CD14-positive monocyte (primary cell): ENCODE results near the gene BEST4. TPM values are rescaled to one million over a fixed set of nuclear protein-coding genes. Genes with fewer than 3 reads are reported as not detected.

Source experiments
- DNase-seq, 3 donors: peaks; one replicate each; pipeline ENCODE4 v3.0.0-alpha.2; 2011 to 2022
- H2AFZ ChIP-seq: 2 replicates; pipeline ENCODE4 v1.6.0; 2012; ENCODE audit warnings: mild to moderate bottlenecking, low read depth, low read length, inconsistent platforms; ENCODE audit not compliant: insufficient read depth, poor library complexity, severe bottlenecking
- H3K27ac ChIP-seq, 2 donors: 1 replicate in 1 of 2; 2 replicates in 1 of 2; pipeline ENCODE4 v1.5.1; 2012 to 2013; ENCODE audit warnings: low read length in 2 of 2, control low read depth in 1 of 2, inconsistent platforms in 1 of 2, low read depth in 1 of 2, mild to moderate bottlenecking in 1 of 2
- H3K27me3 ChIP-seq, 2 donors: one replicate each; pipeline versions ENCODE4 v1.6.0 to v1.6.1; 2011 to 2013; ENCODE audit warnings: low read length in 2 of 2; ENCODE audit not compliant: control insufficient read depth in 2 of 2, insufficient read depth in 2 of 2
- H3K36me3 ChIP-seq, 2 donors: replicated peaks in 1 of 2; 1 replicate in 1 of 2; 2 replicates in 1 of 2; pipeline versions ENCODE4 v1.5.1 to v1.6.1; 2012 to 2013; ENCODE audit warnings: low read length in 2 of 2, control low read depth in 1 of 2, inconsistent platforms in 1 of 2, mild to moderate bottlenecking in 1 of 2; ENCODE audit not compliant: insufficient read depth in 2 of 2, control insufficient read depth in 1 of 2
- H3K4me1 ChIP-seq, 2 donors: 1 replicate in 1 of 2; 2 replicates in 1 of 2; pipeline versions ENCODE4 v1.5.1 to v1.6.1; 2012 to 2013; ENCODE audit warnings: low read length in 2 of 2, control low read depth in 1 of 2, inconsistent platforms in 1 of 2, mild to moderate bottlenecking in 1 of 2, moderate library complexity in 1 of 2; ENCODE audit not compliant: insufficient read depth in 2 of 2, control insufficient read depth in 1 of 2
- H3K4me2 ChIP-seq: replicated peaks from 2 replicates; pipeline ENCODE3; 2012; ENCODE audit warnings: low read length, moderate library complexity, mild to moderate bottlenecking; ENCODE audit not compliant: poor library complexity, severe bottlenecking; ENCODE audit errors: extremely low read depth
- H3K4me3 ChIP-seq, 3 experiments: fragments of 200-600 bp in 1 of 3; sonication (generic) in 1 of 3; replicated peaks in 1 of 3; 1 replicate in 2 of 3; 2 replicates in 1 of 3; pipeline ENCODE4 v1.5.1; 2011 to 2013; ENCODE audit warnings: low read length in 3 of 3, mild to moderate bottlenecking in 3 of 3, control low read depth in 2 of 3, low read depth in 2 of 3, inconsistent platforms in 1 of 3, moderate library complexity in 1 of 3
- H3K79me2 ChIP-seq: 2 replicates; pipeline ENCODE4 v1.6.0; 2012; ENCODE audit warnings: mild to moderate bottlenecking, control low read depth, inconsistent platforms, low read length, moderate library complexity; ENCODE audit not compliant: insufficient read depth
- H3K9ac ChIP-seq: 2 replicates; pipeline ENCODE4 v1.6.0; 2017; ENCODE audit warnings: low read length, mild to moderate bottlenecking; ENCODE audit not compliant: insufficient read depth, poor library complexity, severe bottlenecking
- H3K9me3 ChIP-seq, 2 donors: replicated peaks in 1 of 2; 1 replicate in 1 of 2; 2 replicates in 1 of 2; pipeline versions ENCODE4 v1.5.1 to v1.6.1; 2012 to 2013; ENCODE audit warnings: low read length in 2 of 2, control low read depth in 1 of 2; ENCODE audit not compliant: control insufficient read depth in 1 of 2, insufficient read depth in 1 of 2
- H4K20me1 ChIP-seq: 2 replicates; pipeline ENCODE4 v1.6.0; 2012; ENCODE audit warnings: mild to moderate bottlenecking, low read length, control low read depth, moderate library complexity; ENCODE audit not compliant: insufficient read depth
- H3K27ac Mint-ChIP-seq, 7 donors: one replicate each; pipeline ENCODE4 v1.8.0; 2020; ENCODE audit warnings: mild to moderate bottlenecking in 7 of 7, mixed read lengths in 7 of 7, moderate library complexity in 6 of 7, inconsistent platforms in 2 of 7
- H3K27me3 Mint-ChIP-seq, 3 donors: one replicate each; pipeline ENCODE4 v1.8.0; 2021 to 2022; ENCODE audit warnings: low read depth in 3 of 3, mild to moderate bottlenecking in 3 of 3, mixed read lengths in 3 of 3, moderate library complexity in 3 of 3, inconsistent platforms in 1 of 3
- H3K36me3 Mint-ChIP-seq, 2 donors: one replicate each; pipeline ENCODE4 v1.8.0; 2020; ENCODE audit warnings: mixed read lengths in 2 of 2, inconsistent platforms in 1 of 2, mild to moderate bottlenecking in 1 of 2
- H3K4me1 Mint-ChIP-seq: one replicate; pipeline ENCODE4 v1.8.0; 2020; ENCODE audit warnings: mild to moderate bottlenecking, mixed read lengths
- H3K4me3 Mint-ChIP-seq, 2 donors: one replicate each; pipeline ENCODE4 v1.8.0; 2020; ENCODE audit warnings: mild to moderate bottlenecking in 2 of 2, mixed read lengths in 2 of 2, moderate library complexity in 1 of 2
- H3K9me3 Mint-ChIP-seq, 7 donors: one replicate each; pipeline ENCODE4 v1.8.0; 2020 to 2022; ENCODE audit warnings: mixed read lengths in 7 of 7, mild to moderate bottlenecking in 6 of 7, moderate library complexity in 6 of 7, inconsistent platforms in 2 of 7
- WGBS: methylation state at CpG from one replicate; pipeline ENCODE4 v1.1.5; 2013; ENCODE audit warnings: missing lambda C conversion rate; ENCODE audit not compliant: insufficient coverage; 5-methylcytosine and 5-hydroxymethylcytosine counted together
- intact Hi-C, 2 donors: fragments of 100-400 bp; cut with micrococcal nuclease; formaldehyde crosslinking; loops; one replicate each; pipeline versions ENCODE4 v1.15.0 to v1.15.1; 2023
- polyA plus RNA-seq, 3 donors: library from polyadenylated mRNA; depleted of rRNA in 1 of 3; unstranded in 2 of 3; stranded (reverse) in 1 of 3; fragments of 300-500 nt in 2 of 3; fragments of >200 nt in 1 of 3; fragmentation: Illumina TruSeq in 2 of 3; gene quantifications; 1 replicate in 2 of 3; 2 replicates in 1 of 3; pipeline ENCODE4 v1.2.3, GENCODE V29; 2012 to 2021
- TF ChIP-seq, protein P1 (sequence below): fragments of 200-600 bp; IDR thresholded peaks from one replicate; pipeline ENCODE4 v1.8.0; 2022; ENCODE audit warnings: antibody characterized with exemption, mild to moderate bottlenecking

BEST4 gene
- polyA plus RNA-seq, 3 donors: 0.19 TPM; not detected in 2

DNA sequence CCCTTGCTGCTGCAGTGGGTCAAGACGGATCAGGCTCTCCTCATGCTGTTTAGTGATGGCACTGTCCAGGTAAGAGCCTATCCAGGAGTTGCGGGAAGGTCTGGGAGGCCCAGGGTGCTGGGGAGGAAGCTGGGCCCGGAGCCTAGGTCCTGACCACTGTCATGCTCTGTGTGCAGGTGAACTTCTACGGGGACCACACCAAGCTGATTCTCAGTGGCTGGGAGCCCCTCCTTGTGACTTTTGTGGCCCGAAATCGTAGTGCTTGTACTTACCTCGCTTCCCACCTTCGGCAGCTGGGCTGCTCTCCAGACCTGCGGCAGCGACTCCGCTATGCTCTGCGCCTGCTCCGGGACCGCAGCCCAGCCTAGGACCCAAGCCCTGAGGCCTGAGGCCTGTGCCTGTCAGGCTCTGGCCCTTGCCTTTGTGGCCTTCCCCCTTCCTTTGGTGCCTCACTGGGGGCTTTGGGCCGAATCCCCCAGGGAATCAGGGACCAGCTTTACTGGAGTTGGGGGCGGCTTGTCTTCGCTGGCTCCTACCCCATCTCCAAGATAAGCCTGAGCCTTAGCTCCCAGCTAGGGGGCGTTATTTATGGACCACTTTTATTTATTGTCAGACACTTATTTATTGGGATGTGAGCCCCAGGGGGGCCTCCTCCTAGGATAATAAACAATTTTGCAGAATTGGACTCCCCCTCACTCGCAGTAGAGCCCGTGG, 17.5 kb upstream of the BEST4 start:
- peaks cover 17% of the 10 kb centered on the region for H3K79me2 ChIP-seq
- no peaks in the 10 kb centered on the region for H3K9me3 ChIP-seq
- H4K20me1 ChIP-seq: peaks cover 35% of the 10 kb centered on the region
- H3K4me3 ChIP-seq: no peak overlapping the region
- no peak overlapping the region for H2AFZ ChIP-seq
- Mint-ChIP-seq H3K27me3 (peaks cover 1 to 9% (median 5%) of the 10 kb centered on the region in 3 donors), H3K4me1 (peaks cover 63% of the 10 kb centered on the region), H3K9me3 (peaks cover 0 to 1% (median 0%) of the 10 kb centered on the region in 7 donors), H3K4me3 (no peak overlapping the region), H3K27ac (peak overlapping the region; percentile 25 to 100 (median 74)), H3K36me3 (peaks cover 52 to 59% of the 10 kb centered on the region in 2 donors)
- peak in 1 of 3 donors; percentile 11 for DNase-seq
- intact Hi-C loops: no loop called here
- H3K4me2 ChIP-seq: no peak overlapping the region
- TF ChIP-seq, protein P1, sequence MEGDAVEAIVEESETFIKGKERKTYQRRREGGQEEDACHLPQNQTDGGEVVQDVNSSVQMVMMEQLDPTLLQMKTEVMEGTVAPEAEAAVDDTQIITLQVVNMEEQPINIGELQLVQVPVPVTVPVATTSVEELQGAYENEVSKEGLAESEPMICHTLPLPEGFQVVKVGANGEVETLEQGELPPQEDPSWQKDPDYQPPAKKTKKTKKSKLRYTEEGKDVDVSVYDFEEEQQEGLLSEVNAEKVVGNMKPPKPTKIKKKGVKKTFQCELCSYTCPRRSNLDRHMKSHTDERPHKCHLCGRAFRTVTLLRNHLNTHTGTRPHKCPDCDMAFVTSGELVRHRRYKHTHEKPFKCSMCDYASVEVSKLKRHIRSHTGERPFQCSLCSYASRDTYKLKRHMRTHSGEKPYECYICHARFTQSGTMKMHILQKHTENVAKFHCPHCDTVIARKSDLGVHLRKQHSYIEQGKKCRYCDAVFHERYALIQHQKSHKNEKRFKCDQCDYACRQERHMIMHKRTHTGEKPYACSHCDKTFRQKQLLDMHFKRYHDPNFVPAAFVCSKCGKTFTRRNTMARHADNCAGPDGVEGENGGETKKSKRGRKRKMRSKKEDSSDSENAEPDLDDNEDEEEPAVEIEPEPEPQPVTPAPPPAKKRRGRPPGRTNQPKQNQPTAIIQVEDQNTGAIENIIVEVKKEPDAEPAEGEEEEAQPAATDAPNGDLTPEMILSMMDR: no peak
- H3K27me3 ChIP-seq: no peaks in the 10 kb centered on the region
- H3K9ac ChIP-seq: no peak overlapping the region
- H3K36me3 ChIP-seq: peaks cover 36 to 45% of the 10 kb centered on the region in 2 donors
- WGBS: 96% methylated on average over 17 of the region's 20 CpGs
- peaks cover 70 to 79% of the 10 kb centered on the region in 2 donors for H3K4me1 ChIP-seq
- H3K27ac ChIP-seq: peak overlapping the region in 1 of 2 donors; percentile 99

DNA sequence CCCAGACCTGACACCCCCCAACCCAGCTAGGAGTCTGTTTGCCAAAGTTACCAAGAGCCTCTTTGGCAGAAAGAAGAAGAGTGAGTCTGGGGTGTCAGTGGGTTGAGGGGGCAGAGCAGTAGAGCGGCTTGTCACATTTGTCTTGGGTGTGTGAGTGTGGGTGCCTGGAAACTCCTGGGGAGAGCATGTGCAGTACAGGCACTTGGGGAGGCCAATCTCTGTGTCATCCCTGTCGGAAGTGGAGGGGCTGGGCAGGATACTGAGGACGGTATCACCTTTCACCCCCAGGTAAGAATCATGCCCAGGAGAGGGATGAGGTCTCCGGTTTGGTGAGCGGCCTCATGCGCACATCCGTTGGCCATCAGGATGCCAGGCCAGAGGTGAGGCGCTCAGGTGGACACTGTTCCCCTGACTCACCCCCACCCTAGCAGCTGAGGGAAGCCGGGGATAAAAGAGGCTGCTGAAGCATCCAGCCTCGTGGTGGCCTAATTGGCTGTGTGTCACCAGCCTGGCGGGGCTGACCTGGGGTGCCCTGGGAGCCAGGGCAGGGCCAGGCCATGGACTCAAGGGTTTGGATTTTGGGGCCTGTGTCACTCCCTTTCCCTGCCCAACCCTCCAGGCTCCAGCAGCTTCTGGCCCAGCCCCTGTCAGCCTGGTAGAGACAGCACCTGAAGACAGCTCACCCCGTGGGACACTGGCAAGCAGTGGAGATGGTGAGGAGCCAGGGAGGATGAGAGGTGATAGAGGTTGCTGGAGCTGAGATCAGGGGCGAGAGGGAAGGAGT, 15.5 kb upstream of the BEST4 start:
- Histone ChIP-seq H3K4me3 (peak overlapping the region in 1 of 3 experiments; percentile 99), H3K9me3 (no peaks in the 10 kb centered on the region), H3K27me3 (no peaks in the 10 kb centered on the region), H3K27ac (no peak overlapping the region), H3K4me2 (peak overlapping the region; percentile 96), H3K4me1 (peaks cover 59 to 70% of the 10 kb centered on the region in 2 donors), H3K36me3 (peaks cover 36 to 45% of the 10 kb centered on the region in 2 donors), H4K20me1 (peaks cover 35% of the 10 kb centered on the region), H2AFZ (no peak overlapping the region), H3K9ac (no peak overlapping the region), H3K79me2 (peaks cover 19% of the 10 kb centered on the region)
- peaks cover 50 to 53% of the 10 kb centered on the region in 2 donors for H3K36me3 Mint-ChIP-seq
- TF ChIP-seq, protein P1: no peak
- no peak for DNase-seq
- H3K27ac Mint-ChIP-seq: peak overlapping the region in 5 of 7 donors; percentile 61 to 81 (median 66)
- peaks cover 1 to 9% (median 5%) of the 10 kb centered on the region in 3 donors for H3K27me3 Mint-ChIP-seq
- H3K4me1 Mint-ChIP-seq: peaks cover 46% of the 10 kb centered on the region
- H3K9me3 Mint-ChIP-seq: peaks cover 0 to 1% (median 0%) of the 10 kb centered on the region in 7 donors
- peak overlapping the region; percentile 15 to 94 for H3K4me3 Mint-ChIP-seq
- intact Hi-C loops: no loop called here
- WGBS: 99% methylated on average over 11 of the region's 13 CpGs
